SK-N-SH treated with all-trans-retinoic acid at 6 μM for 48 hours (cell line): ENCODE measurements around the gene FAM20C.

Experiments
- ATAC-seq: fragments of 200-7000 bp; cut with Tn5 transposase; 3 replicates; pipeline ENCODE4 v1.9.1; 2020; ENCODE audit warnings: mild to moderate bottlenecking, moderate library complexity
- ARNTL ChIP-seq: fragments of 450-650 bp; formaldehyde crosslinking; IDR thresholded peaks from 2 replicates; pipeline ENCODE4 v1.5.0; 2020; ENCODE audit warnings: low read depth, mild to moderate bottlenecking, moderate library complexity, borderline replicate concordance
- BACH2 ChIP-seq: fragments of 250-450 bp; sonication (Bioruptor Pico); IDR thresholded peaks from 2 replicates; pipeline ENCODE4 v1.9.0; 2021; ENCODE audit warnings: mild to moderate bottlenecking, borderline replicate concordance
- CREB5 ChIP-seq: fragments of 250-450 bp; sonication (Bioruptor Pico); IDR thresholded peaks from 2 replicates; pipeline ENCODE4 v1.5.1; 2020; ENCODE audit warnings: low read depth, mild to moderate bottlenecking, moderate library complexity
- CSDC2 ChIP-seq: fragments of 250-450 bp; sonication (Bioruptor Pico); IDR thresholded peaks from 2 replicates; pipeline ENCODE4 v1.5.0; 2020; ENCODE audit warnings: mild to moderate bottlenecking, moderate library complexity
- ESRRG ChIP-seq: fragments of 250-450 bp; sonication (Bioruptor Pico); IDR thresholded peaks from 2 replicates; pipeline ENCODE4 v1.6.1; 2021; ENCODE audit warnings: mild to moderate bottlenecking
- GLIS3 ChIP-seq: fragments of 250-450 bp; sonication (Bioruptor Pico); IDR thresholded peaks from 2 replicates; pipeline ENCODE4 v1.5.0; 2020; ENCODE audit warnings: mild to moderate bottlenecking, moderate library complexity
- ISL1 ChIP-seq: fragments of 250-450 bp; sonication (Bioruptor Pico); IDR thresholded peaks from 2 replicates; pipeline ENCODE4 v2.1.2; 2022; ENCODE audit warnings: mild to moderate bottlenecking, moderate library complexity
- OSR1 ChIP-seq: fragments of 250-450 bp; sonication (Bioruptor Pico); IDR thresholded peaks from 2 replicates; pipeline ENCODE4 v1.8.0; 2022; ENCODE audit warnings: moderate library complexity, mild to moderate bottlenecking, inconsistent platforms
- POU6F1 ChIP-seq: fragments of 250-450 bp; sonication (Bioruptor Pico); IDR thresholded peaks from 2 replicates; pipeline ENCODE4 v1.8.0; 2021; ENCODE audit warnings: low read depth, mild to moderate bottlenecking, moderate library complexity, borderline replicate concordance
- PPARA ChIP-seq: fragments of 250-450 bp; sonication (Bioruptor Pico); IDR thresholded peaks from 2 replicates; pipeline ENCODE4 v1.5.0; 2020; ENCODE audit warnings: mild to moderate bottlenecking, borderline replicate concordance
- RARB ChIP-seq: fragments of 250-450 bp; sonication (Bioruptor Pico); IDR thresholded peaks from 2 replicates; pipeline ENCODE4 v1.8.0; 2021; ENCODE audit warnings: mild to moderate bottlenecking, moderate library complexity
- SNAI2 ChIP-seq: fragments of 250-450 bp; sonication (Bioruptor Pico); IDR thresholded peaks from 2 replicates; pipeline ENCODE4 v1.5.0; 2020; ENCODE audit warnings: mild to moderate bottlenecking, moderate library complexity
- TCF4 ChIP-seq: fragments of 250-450 bp; sonication (Bioruptor Pico); IDR thresholded peaks from 2 replicates; pipeline ENCODE4 v1.8.0; 2021; ENCODE audit warnings: mild to moderate bottlenecking, moderate library complexity, borderline replicate concordance
- TSHZ2 ChIP-seq: fragments of 250-450 bp; sonication (Bioruptor Pico); IDR thresholded peaks from 2 replicates; pipeline ENCODE4 v1.5.0; 2020; ENCODE audit warnings: mild to moderate bottlenecking, moderate library complexity
- ZFP3 ChIP-seq: fragments of 250-450 bp; sonication (Bioruptor Pico); IDR thresholded peaks from 2 replicates; pipeline ENCODE4 v1.5.0; 2020; ENCODE audit warnings: mild to moderate bottlenecking, moderate library complexity
- ZFP30 ChIP-seq: fragments of 450-650 bp; formaldehyde crosslinking; IDR thresholded peaks from 2 replicates; pipeline ENCODE4 v1.5.0; 2022; ENCODE audit warnings: mild to moderate bottlenecking, moderate library complexity
- ZNF565 ChIP-seq: fragments of 450-650 bp; formaldehyde crosslinking; conservative IDR thresholded peaks from 2 replicates; pipeline ENCODE4 v1.5.0; 2020; ENCODE audit warnings: low read depth, mild to moderate bottlenecking, moderate library complexity
- ZNF70 ChIP-seq: fragments of 450-650 bp; formaldehyde crosslinking; IDR thresholded peaks from 2 replicates; pipeline ENCODE4 v1.5.0; 2020; ENCODE audit warnings: mild to moderate bottlenecking, moderate library complexity

FAM20C gene

GRCh38 chr7:303425-303824 lies 111.1 kb downstream of the FAM20C start:
- no peak for ATAC-seq

GRCh38 chr7:303884-304573 lies 111.7 kb downstream of the FAM20C start:
- ATAC-seq, result no peak
- TF ChIP-seq ZFP30 (CRISPR knock-in tag), result no peak
- no peak for TF ChIP-seq CREB5 (CRISPR knock-in tag)
- no peak for TF ChIP-seq TSHZ2
- TF ChIP-seq OSR1 (CRISPR knock-in tag), result no peak
- no peak for TF ChIP-seq TCF4
- TF ChIP-seq RARB, result no peak
- TF ChIP-seq ZNF70 (CRISPR knock-in tag), result no peak
- TF ChIP-seq ESRRG, result no peak
- TF ChIP-seq ARNTL (CRISPR knock-in tag), result no peak
- no peak for TF ChIP-seq POU6F1 (CRISPR knock-in tag)
- no peak for TF ChIP-seq SNAI2 (CRISPR knock-in tag)

More at GRCh38 chr7:303425-303824, 111.1 kb downstream of the FAM20C start:
- no peak for TF ChIP-seq BACH2 (CRISPR knock-in tag)
- no peak for TF ChIP-seq RARB
- TF ChIP-seq OSR1 (CRISPR knock-in tag), result no peak
- TF ChIP-seq POU6F1 (CRISPR knock-in tag), result no peak
- no peak for TF ChIP-seq ZNF565 (CRISPR knock-in tag)
- TF ChIP-seq CSDC2 (CRISPR knock-in tag), result no peak
- no peak for TF ChIP-seq TCF4
- no peak for TF ChIP-seq ISL1 (CRISPR knock-in tag)

- TF ChIP-seq ZFP3 (CRISPR knock-in tag) (no peak), CSDC2 (CRISPR knock-in tag) (no peak), PPARA (CRISPR knock-in tag) (no peak), GLIS3 (no peak), ZFP30 (CRISPR knock-in tag) (no peak), RARB (no peak), SNAI2 (CRISPR knock-in tag) (no peak), OSR1 (CRISPR knock-in tag) (no peak), ZNF565 (CRISPR knock-in tag) (no peak)
- ATAC-seq, result no peak
Observed at GRCh38 chr7:304574-305409, 112.4 kb downstream of the FAM20C start.

GRCh38 chr7:305410-306151 lies 113.2 kb downstream of the FAM20C start:
- ATAC-seq, result no peak
- TF ChIP-seq ESRRG (no peak), POU6F1 (CRISPR knock-in tag) (no peak), RARB (no peak), CSDC2 (CRISPR knock-in tag) (no peak), CREB5 (CRISPR knock-in tag) (no peak), OSR1 (CRISPR knock-in tag) (no peak), TSHZ2 (no peak), ZFP3 (CRISPR knock-in tag) (no peak), ARNTL (CRISPR knock-in tag) (no peak)
